ENCODE data around the gene DCAKD. TPM values are rescaled to one million over a fixed set of nuclear protein-coding genes. Genes with fewer than 3 reads are reported as not detected.

DCAKD gene
- polyA plus RNA-seq, 1 donor from 2014 or later = 68.5 TPM

- Histone ChIP-seq H3K9ac (ENCODE audit: low read length) (no peak overlapping the region), H2AFZ (ENCODE audit: low read depth, low read length) (no peak overlapping the region), H3K9me3 (ENCODE audit: low read length) (no peaks in the 10 kb centered on the region), H3K27me3 (ENCODE audit: insufficient read depth, low read depth, low read length) (peaks cover 23% of the 10 kb centered on the region), H3K36me3 (ENCODE audit: insufficient read depth, low read length) (no peaks in the 10 kb centered on the region), H4K20me1 (ENCODE audit: insufficient read depth) (no peaks in the 10 kb centered on the region), H3F3A (ENCODE audit: insufficient read depth, low read length, poor library complexity, severe bottlenecking) (no peaks in the 10 kb centered on the region), H3K9me2 (ENCODE audit: insufficient read depth, low read length) (no peaks in the 10 kb centered on the region), H3K79me2 (replicated peaks; ENCODE audit: insufficient read depth, low read length) (no peaks in the 10 kb centered on the region), H3K4me3 (ENCODE audit: low read length) (no peak overlapping the region), H3K4me2 (ENCODE audit: low read length) (no peak overlapping the region), H3K27ac (ENCODE audit: low read length) (no peak overlapping the region)
- TF ChIP-seq TAF1 (IDR thresholded peaks at IDR 0.05; ENCODE audit: low read depth) = no peak
- TF ChIP-seq EZH2 (IDR thresholded peaks at IDR 0.05; ENCODE audit: borderline replicate concordance, insufficient read depth, low read length, poor library complexity, severe bottlenecking) = no peak
- TF ChIP-seq POLR2AphosphoS5 (IDR thresholded peaks at IDR 0.05) = no peak
- TF ChIP-seq CTCF (IDR thresholded peaks at IDR 0.05; ENCODE audit: poor library complexity, severe bottlenecking) = no peak
- TF ChIP-seq MXI1 (conservative IDR thresholded peaks at IDR 0.05; ENCODE audit: poor library complexity, severe bottlenecking) = no peak
- no peak for TF ChIP-seq REST (IDR thresholded peaks at IDR 0.05; ENCODE audit: borderline replicate concordance)
- no peak for TF ChIP-seq EP300 (conservative IDR thresholded peaks at IDR 0.05; ENCODE audit: poor library complexity, severe bottlenecking)
- TF ChIP-seq RAD21 (conservative IDR thresholded peaks at IDR 0.05) = no peak
- no peak for TF ChIP-seq SMC3 (conservative IDR thresholded peaks at IDR 0.05; ENCODE audit: poor library complexity)
Measured at GRCh38 chr17:45016823-45017222, 34.6 kb downstream of the DCAKD start.

GRCh38 chr17:45016237-45016636, 35.2 kb downstream of the DCAKD start:
- no peak overlapping the region for H3K9ac ChIP-seq (ENCODE audit: low read length)
- H3K27ac ChIP-seq (ENCODE audit: low read length) = no peak overlapping the region
- H3K27me3 ChIP-seq (ENCODE audit: insufficient read depth, low read depth, low read length) = peaks cover 23% of the 10 kb centered on the region

More at GRCh38 chr17:45016237-45016636, 35.2 kb downstream of the DCAKD start:
- no peak overlapping the region for H3K4me3 ChIP-seq (ENCODE audit: low read length)
- no peaks in the 10 kb centered on the region for H4K20me1 ChIP-seq (ENCODE audit: insufficient read depth)
- no peaks in the 10 kb centered on the region for H3K9me2 ChIP-seq (ENCODE audit: insufficient read depth, low read length)
- H2AFZ ChIP-seq (ENCODE audit: low read depth, low read length) = no peak overlapping the region
- H3K79me2 ChIP-seq (replicated peaks; ENCODE audit: insufficient read depth, low read length) = no peaks in the 10 kb centered on the region
- no peak overlapping the region for H3K4me2 ChIP-seq (ENCODE audit: low read length)
- no peaks in the 10 kb centered on the region for H3K9me3 ChIP-seq (ENCODE audit: low read length)
- no peaks in the 10 kb centered on the region for H3F3A ChIP-seq (ENCODE audit: insufficient read depth, low read length, poor library complexity, severe bottlenecking)
- H3K36me3 ChIP-seq (ENCODE audit: insufficient read depth, low read length) = no peaks in the 10 kb centered on the region
- no peak for TF ChIP-seq RAD21 (conservative IDR thresholded peaks at IDR 0.05)
- TF ChIP-seq SMC3 (conservative IDR thresholded peaks at IDR 0.05; ENCODE audit: poor library complexity) = no peak
- TF ChIP-seq POLR2AphosphoS5 (IDR thresholded peaks at IDR 0.05) = no peak
- TF ChIP-seq TAF1 (IDR thresholded peaks at IDR 0.05; ENCODE audit: low read depth) = no peak
- TF ChIP-seq CTCF (IDR thresholded peaks at IDR 0.05; ENCODE audit: poor library complexity, severe bottlenecking) = no peak
- TF ChIP-seq REST (IDR thresholded peaks at IDR 0.05; ENCODE audit: borderline replicate concordance) = no peak
- TF ChIP-seq EZH2 (IDR thresholded peaks at IDR 0.05; ENCODE audit: borderline replicate concordance, insufficient read depth, low read length, poor library complexity, severe bottlenecking) = no peak
- TF ChIP-seq MXI1 (conservative IDR thresholded peaks at IDR 0.05; ENCODE audit: poor library complexity, severe bottlenecking) = no peak
- TF ChIP-seq EP300 (conservative IDR thresholded peaks at IDR 0.05; ENCODE audit: poor library complexity, severe bottlenecking) = no peak
